CD4-positive, CD25-positive, alpha-beta regulatory T cell (primary cell): ENCODE data around the gene TAS2R16. TPM values are rescaled to one million over a fixed set of nuclear protein-coding genes. Genes with fewer than 3 reads are reported as not detected.

Source experiments
- ATAC-seq, 2 donors: fragments of 150-1000 bp; cut with Tn5 transposase; one replicate each; pipeline ENCODE4 v1.10.0; 2021; ENCODE audit warnings: low read depth in 2 of 2, moderate number of reproducible peaks in 2 of 2, moderate library complexity in 1 of 2
- DNase-seq, 3 donors: peaks; one replicate each; pipeline versions ENCODE4 v3.0.0 to v3.0.0-alpha.2; 2012 to 2022; ENCODE audit warnings: mixed read lengths in 1 of 3
- H3K27ac ChIP-seq: one replicate; pipeline ENCODE4 v1.7.0; 2013; ENCODE audit warnings: mild to moderate bottlenecking, low read length; ENCODE audit not compliant: insufficient read depth, poor library complexity, severe bottlenecking
- H3K27me3 ChIP-seq: one replicate; pipeline ENCODE4 v1.7.0; 2013; ENCODE audit warnings: low read length; ENCODE audit not compliant: control insufficient read depth, insufficient read depth
- H3K36me3 ChIP-seq: one replicate; pipeline ENCODE4 v1.7.0; 2013; ENCODE audit warnings: mild to moderate bottlenecking, low read length, moderate library complexity; ENCODE audit not compliant: control insufficient read depth, insufficient read depth
- H3K4me1 ChIP-seq: 2 replicates; pipeline ENCODE4 v1.7.0; 2013; ENCODE audit warnings: mild to moderate bottlenecking, low read length; ENCODE audit not compliant: insufficient read depth, control insufficient read depth, poor library complexity, severe bottlenecking
- H3K4me3 ChIP-seq: one replicate; pipeline ENCODE4 v1.7.0; 2013; ENCODE audit warnings: low read depth, mild to moderate bottlenecking, low read length, moderate library complexity
- H3K9me3 ChIP-seq, 2 experiments: 1 replicate in 1 of 2; 2 replicates in 1 of 2; pipeline ENCODE4 v1.7.0; 2013; ENCODE audit warnings: low read length in 2 of 2, mild to moderate bottlenecking in 1 of 2, moderate library complexity in 1 of 2; ENCODE audit not compliant: control insufficient read depth in 2 of 2
- H3K27ac Mint-ChIP-seq, 3 donors: one replicate each; pipeline ENCODE4 v1.8.0; 2020 to 2022; ENCODE audit warnings: mild to moderate bottlenecking in 3 of 3, mixed read lengths in 3 of 3, moderate library complexity in 2 of 3
- H3K27me3 Mint-ChIP-seq: one replicate; pipeline ENCODE4 v1.8.0; 2022; ENCODE audit warnings: mild to moderate bottlenecking, mixed read lengths
- H3K36me3 Mint-ChIP-seq: one replicate; pipeline ENCODE4 v1.8.0; 2020; ENCODE audit warnings: mixed read lengths
- H3K4me1 Mint-ChIP-seq, 4 donors: one replicate each; pipeline ENCODE4 v1.8.0; 2020 to 2022; ENCODE audit warnings: mixed read lengths in 4 of 4, mild to moderate bottlenecking in 1 of 4
- H3K4me3 Mint-ChIP-seq, 4 donors: one replicate each; pipeline ENCODE4 v1.8.0; 2020 to 2022; ENCODE audit warnings: mild to moderate bottlenecking in 4 of 4, mixed read lengths in 4 of 4, moderate library complexity in 3 of 4
- H3K9me3 Mint-ChIP-seq, 7 donors: one replicate each; pipeline ENCODE4 v1.8.0; 2020 to 2022; ENCODE audit warnings: mixed read lengths in 7 of 7, mild to moderate bottlenecking in 3 of 7, moderate library complexity in 2 of 7
- polyA plus RNA-seq, 4 donors: library from polyadenylated mRNA; unstranded; fragments of 300-500 nt; fragmentation: Illumina TruSeq; gene quantifications; one replicate each; pipeline ENCODE4 v1.2.3, GENCODE V29; 2021
- total RNA-seq: library from RNA; stranded (reverse); gene quantifications from one replicate; pipeline ENCODE4 v1.2.3, GENCODE V29; 2022

Gene TAS2R16
- total and polyA plus RNA-seq, 5 donors from 2014 or later, result not detected

DNA sequence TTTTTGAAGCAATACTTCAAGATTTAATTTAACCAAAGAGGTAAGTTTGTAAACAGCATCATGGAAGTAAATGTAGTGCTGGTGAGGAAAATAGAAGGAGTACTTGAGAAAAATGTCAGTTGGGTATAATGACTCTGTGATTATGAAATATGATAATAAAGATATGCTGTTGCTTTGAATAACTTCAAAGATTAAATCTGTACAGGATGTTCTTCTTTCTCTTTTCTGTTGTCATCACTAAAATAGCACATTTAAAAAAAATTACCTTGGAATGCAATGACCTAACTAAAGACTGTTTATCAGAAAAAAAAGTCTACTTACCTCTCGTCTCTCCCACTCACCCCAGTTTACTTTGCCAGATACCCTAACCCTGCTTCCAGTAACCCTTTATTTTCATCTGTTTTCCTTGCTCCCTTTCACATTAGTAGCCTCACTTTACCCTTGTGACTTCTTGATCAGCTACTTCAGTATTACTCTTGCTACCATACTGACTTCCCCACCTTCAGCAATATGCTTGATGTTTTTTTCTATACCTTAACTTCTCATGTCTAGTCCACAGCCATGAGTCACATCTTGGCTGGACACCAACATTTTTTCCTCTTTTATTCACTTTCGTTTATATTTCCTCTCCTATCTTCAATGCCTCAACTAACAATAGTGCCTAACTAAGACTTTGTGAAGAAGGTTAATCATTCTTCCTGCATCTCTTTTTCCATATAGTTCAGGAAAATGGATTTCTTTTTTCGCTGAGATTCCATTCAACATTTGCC is 29.7 kb upstream of the TAS2R16 start:
- H3K36me3 Mint-ChIP-seq, result no peaks in the 10 kb centered on the region
- Histone ChIP-seq H3K9me3 (peaks cover 2 to 3% of the 10 kb centered on the region in 2 experiments), H3K4me1 (no peaks in the 10 kb centered on the region), H3K27me3 (no peaks in the 10 kb centered on the region), H3K27ac (no peak overlapping the region), H3K4me3 (no peak overlapping the region), H3K36me3 (no peaks in the 10 kb centered on the region)
- peaks cover 1 to 18% (median 5%) of the 10 kb centered on the region in 7 donors for H3K9me3 Mint-ChIP-seq
- DNase-seq, result no peak
- H3K27me3 Mint-ChIP-seq, result no peaks in the 10 kb centered on the region
- ATAC-seq, result no peak
- H3K4me1 Mint-ChIP-seq, result no peaks in the 10 kb centered on the region
- H3K4me3 Mint-ChIP-seq, result no peak overlapping the region
- no peak overlapping the region for H3K27ac Mint-ChIP-seq

DNA sequence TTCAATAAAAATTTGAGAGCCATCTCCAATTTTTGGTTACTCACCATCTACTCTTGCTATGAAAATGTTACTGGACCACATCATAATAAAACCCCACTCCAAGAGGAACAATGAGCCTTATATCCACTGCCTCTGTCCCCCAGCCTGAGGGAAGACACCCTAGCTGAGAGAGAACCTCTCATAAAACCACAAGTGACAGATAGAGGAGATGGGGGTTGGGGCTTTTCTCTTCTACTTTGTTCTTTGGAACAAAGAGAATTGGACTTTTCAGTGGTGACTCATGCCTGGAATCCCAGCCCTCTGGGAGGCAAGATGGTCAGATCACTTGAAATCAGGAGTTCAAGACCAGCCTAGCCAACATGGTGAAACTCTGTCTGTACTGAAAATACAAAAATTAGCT is 27.6 kb upstream of the TAS2R16 start:
- no peak overlapping the region for H3K4me3 Mint-ChIP-seq
- no peak overlapping the region for H3K27ac ChIP-seq
- no peak overlapping the region for H3K4me3 ChIP-seq
- no peak overlapping the region for H3K27ac Mint-ChIP-seq
- H3K27me3 ChIP-seq, result no peaks in the 10 kb centered on the region
- no peaks in the 10 kb centered on the region for H3K36me3 Mint-ChIP-seq
- H3K9me3 Mint-ChIP-seq, result peaks cover 2 to 18% (median 3%) of the 10 kb centered on the region in 7 donors
- peaks cover 2 to 3% of the 10 kb centered on the region in 2 experiments for H3K9me3 ChIP-seq
- no peaks in the 10 kb centered on the region for H3K4me1 Mint-ChIP-seq
- no peaks in the 10 kb centered on the region for H3K36me3 ChIP-seq
- no peaks in the 10 kb centered on the region for H3K27me3 Mint-ChIP-seq
- no peak for ATAC-seq
- no peak for DNase-seq
- H3K4me1 ChIP-seq, result no peaks in the 10 kb centered on the region

DNA sequence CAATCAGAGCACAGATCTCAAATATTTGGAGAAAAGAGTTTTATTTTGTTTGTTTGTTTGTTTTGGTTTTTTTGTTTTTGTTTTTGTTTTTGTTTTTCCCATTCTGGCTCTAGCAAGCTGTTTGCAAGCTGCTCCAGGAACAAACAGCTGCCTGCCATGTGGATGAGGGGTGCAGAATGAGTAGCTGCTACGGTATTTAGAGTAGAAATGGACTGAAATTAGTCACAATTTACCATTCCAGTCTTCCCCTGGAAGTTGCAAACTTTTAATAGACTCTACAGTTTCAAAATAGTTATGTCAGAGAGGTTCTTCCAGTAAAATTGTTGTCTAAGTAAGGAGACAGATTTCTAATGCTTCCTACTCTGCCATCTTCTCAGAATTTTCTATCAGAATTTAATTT is 27.1 kb upstream of the TAS2R16 start:
- ATAC-seq (no peak), DNase-seq (no peak)
- Histone ChIP-seq H3K27ac (no peak overlapping the region), H3K9me3 (peaks cover 2 to 3% of the 10 kb centered on the region in 2 experiments), H3K27me3 (no peaks in the 10 kb centered on the region), H3K4me3 (no peak overlapping the region), H3K36me3 (no peaks in the 10 kb centered on the region), H3K4me1 (no peaks in the 10 kb centered on the region)
- H3K27ac Mint-ChIP-seq, result no peak overlapping the region
- no peaks in the 10 kb centered on the region for H3K27me3 Mint-ChIP-seq
- no peak overlapping the region for H3K4me3 Mint-ChIP-seq
- H3K4me1 Mint-ChIP-seq, result peaks cover 0 to 2% (median 0%) of the 10 kb centered on the region in 4 donors
- peaks cover 0 to 15% (median 2%) of the 10 kb centered on the region in 7 donors for H3K9me3 Mint-ChIP-seq
- H3K36me3 Mint-ChIP-seq, result no peaks in the 10 kb centered on the region

DNA sequence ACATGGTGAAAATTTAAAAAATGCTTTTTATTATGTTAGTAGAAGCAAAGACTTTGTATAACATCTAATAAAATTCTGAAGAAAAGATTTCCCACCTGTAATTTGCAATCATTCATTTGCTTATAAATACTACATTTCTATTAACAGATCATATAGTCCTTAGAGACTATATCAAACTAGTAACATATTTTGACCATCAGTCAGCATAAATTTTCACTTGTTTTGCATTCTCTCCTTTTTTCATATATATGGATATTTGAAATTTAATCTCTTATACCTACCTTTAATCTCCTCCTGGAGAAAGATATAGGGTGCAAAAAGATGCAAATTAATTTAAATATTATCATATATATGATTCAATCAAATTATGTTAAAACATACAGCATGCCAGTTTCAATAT is 16.9 kb upstream of the TAS2R16 start:
- DNase-seq, result no peak
- no peak overlapping the region for H3K27ac ChIP-seq
- no peaks in the 10 kb centered on the region for H3K4me1 ChIP-seq
- H3K27me3 Mint-ChIP-seq, result no peaks in the 10 kb centered on the region
- no peak for ATAC-seq
- H3K9me3 Mint-ChIP-seq, result peaks cover 0 to 30% (median 8%) of the 10 kb centered on the region in 7 donors
- no peaks in the 10 kb centered on the region for H3K9me3 ChIP-seq
- no peaks in the 10 kb centered on the region for H3K27me3 ChIP-seq
- H3K36me3 Mint-ChIP-seq, result no peaks in the 10 kb centered on the region
- H3K4me3 ChIP-seq, result no peak overlapping the region
- H3K4me3 Mint-ChIP-seq, result no peak overlapping the region
- H3K27ac Mint-ChIP-seq, result no peak overlapping the region
- H3K36me3 ChIP-seq, result no peaks in the 10 kb centered on the region
- peaks cover 0 to under 1% (median 0%) of the 10 kb centered on the region in 4 donors for H3K4me1 Mint-ChIP-seq

DNA sequence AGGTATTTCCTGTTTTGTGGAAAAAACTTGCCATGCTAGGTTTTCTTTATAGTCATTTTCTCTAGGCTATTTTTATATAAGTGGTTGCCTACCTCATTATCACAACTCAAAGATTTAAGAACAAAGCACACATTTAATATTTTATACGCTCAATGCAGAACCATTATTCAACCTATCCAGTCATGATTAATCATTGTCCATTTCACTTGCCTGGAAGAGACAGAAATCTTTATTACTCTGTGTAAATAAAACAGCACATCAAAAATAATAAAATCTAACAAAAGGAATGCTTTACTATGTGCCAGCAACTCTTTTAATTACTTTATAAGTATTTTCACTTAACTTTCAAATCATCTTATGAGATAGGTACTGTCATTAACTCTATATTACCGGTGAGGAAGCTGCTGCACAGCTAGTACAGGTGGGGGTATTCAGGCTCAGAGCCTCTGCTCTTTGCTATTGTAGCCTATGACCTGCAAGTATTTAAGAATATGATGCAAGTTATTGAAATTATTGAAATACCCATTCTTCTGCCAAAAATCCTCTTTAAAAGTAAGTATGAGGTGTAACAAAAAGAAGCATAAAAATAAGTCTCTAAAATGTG is 16.4 kb upstream of the TAS2R16 start:
- Mint-ChIP-seq H3K27ac (no peak overlapping the region), H3K36me3 (no peaks in the 10 kb centered on the region), H3K9me3 (peaks cover 0 to 26% (median 8%) of the 10 kb centered on the region in 7 donors), H3K27me3 (no peaks in the 10 kb centered on the region), H3K4me3 (no peak overlapping the region), H3K4me1 (no peaks in the 10 kb centered on the region)
- Histone ChIP-seq H3K27me3 (no peaks in the 10 kb centered on the region), H3K4me1 (no peaks in the 10 kb centered on the region), H3K36me3 (no peaks in the 10 kb centered on the region), H3K27ac (no peak overlapping the region), H3K4me3 (no peak overlapping the region), H3K9me3 (no peaks in the 10 kb centered on the region)
- DNase-seq (no peak), ATAC-seq (no peak)

DNA sequence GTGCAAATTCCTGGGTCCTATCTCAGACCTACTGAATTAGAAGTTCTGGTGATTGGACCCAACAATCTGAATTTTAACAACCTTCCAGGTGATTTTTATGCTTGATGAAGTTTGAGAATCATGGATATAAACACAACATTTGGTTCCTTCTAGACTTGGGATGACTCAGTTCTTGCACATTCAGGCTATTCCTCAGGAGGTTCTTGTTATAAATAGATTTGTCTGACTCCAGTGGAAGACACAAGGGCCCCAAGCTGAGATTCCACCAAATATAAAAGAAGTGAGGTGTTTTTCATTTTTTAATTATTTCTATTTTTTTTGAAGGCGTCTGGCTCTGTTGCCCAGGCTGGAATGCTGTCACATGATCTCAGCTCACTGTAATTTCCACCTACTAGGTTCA is 9.4 kb upstream of the TAS2R16 start:
- Histone ChIP-seq H3K27me3 (no peaks in the 10 kb centered on the region), H3K4me1 (no peaks in the 10 kb centered on the region), H3K36me3 (no peaks in the 10 kb centered on the region), H3K4me3 (no peak overlapping the region), H3K9me3 (no peaks in the 10 kb centered on the region), H3K27ac (no peak overlapping the region)
- DNase-seq (no peak), ATAC-seq (no peak)
- no peaks in the 10 kb centered on the region for H3K36me3 Mint-ChIP-seq
- H3K4me3 Mint-ChIP-seq, result no peak overlapping the region
- no peaks in the 10 kb centered on the region for H3K4me1 Mint-ChIP-seq
- no peak overlapping the region for H3K27ac Mint-ChIP-seq
- H3K9me3 Mint-ChIP-seq, result peaks cover 0 to 13% (median 7%) of the 10 kb centered on the region in 7 donors
- no peaks in the 10 kb centered on the region for H3K27me3 Mint-ChIP-seq

DNA sequence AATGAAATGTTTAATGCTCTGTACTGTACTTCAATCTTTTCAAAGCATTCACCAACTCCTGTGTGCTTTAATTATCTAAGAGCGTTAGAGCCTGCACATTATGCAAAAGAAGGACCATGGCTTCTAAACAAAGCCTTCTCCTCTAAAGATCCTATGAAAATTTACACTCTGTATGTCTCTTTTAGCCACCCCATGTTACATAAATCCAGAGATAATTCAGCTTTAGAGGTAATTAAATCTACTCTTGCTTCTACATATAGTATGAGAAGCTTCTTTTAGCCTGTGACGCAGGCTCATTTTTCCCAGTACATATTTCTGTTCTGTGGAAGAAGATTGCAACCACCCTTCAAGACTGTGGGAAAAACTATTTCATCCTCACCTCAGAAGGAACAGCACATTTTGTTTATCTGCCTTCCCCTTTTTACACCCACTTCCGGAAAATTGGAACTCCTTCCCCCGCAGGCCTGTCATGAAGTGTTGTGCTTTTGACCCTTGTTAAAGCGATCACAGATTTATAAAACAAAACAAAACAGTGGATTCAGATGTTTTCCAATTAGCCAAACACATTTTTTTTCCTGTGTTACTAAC is 8.1 kb upstream of the TAS2R16 start:
- DNase-seq, result no peak
- Histone ChIP-seq H3K27ac (no peak overlapping the region), H3K4me3 (no peak overlapping the region), H3K9me3 (no peaks in the 10 kb centered on the region), H3K4me1 (no peaks in the 10 kb centered on the region), H3K27me3 (no peaks in the 10 kb centered on the region), H3K36me3 (no peaks in the 10 kb centered on the region)
- Mint-ChIP-seq H3K27ac (peak overlapping the region in 1 of 3 donors; percentile 2), H3K9me3 (peaks cover 0 to 13% (median 4%) of the 10 kb centered on the region in 7 donors), H3K4me3 (no peak overlapping the region), H3K4me1 (no peaks in the 10 kb centered on the region), H3K36me3 (no peaks in the 10 kb centered on the region), H3K27me3 (no peaks in the 10 kb centered on the region)
- ATAC-seq, result no peak
